Frontal cortex (tissue), 4 donors: ENCODE results near the gene DLL1. TPM values are rescaled to one million over a fixed set of nuclear protein-coding genes. Genes with fewer than 3 reads are reported as not detected.
"Not testable (repeated sequence)": the region's sequence is repeated elsewhere in the genome, so short reads cannot be mapped to it uniquely, and the experiment has no call there.

Experiments used
- DNase-seq, 2 donors: peaks; one replicate each; pipeline ENCODE4 v3.0.0; 2012; ENCODE audit warnings: low spot score in 2 of 2
- FAIRE-seq: peaks from 2 replicates; lab custom pipeline; 2012; peaks lifted over from hg19 to GRCh38; lab: Jason Lieb, UNC
- total RNA-seq: library from RNA; depleted of rRNA; stranded (reverse); fragments of >200 nt; gene quantifications from one replicate; pipeline ENCODE4 v1.2.3, GENCODE V29; 2014
- donor health status: control.
- donor health status: control.
- donor health status: control.

Gene DLL1, protein sequence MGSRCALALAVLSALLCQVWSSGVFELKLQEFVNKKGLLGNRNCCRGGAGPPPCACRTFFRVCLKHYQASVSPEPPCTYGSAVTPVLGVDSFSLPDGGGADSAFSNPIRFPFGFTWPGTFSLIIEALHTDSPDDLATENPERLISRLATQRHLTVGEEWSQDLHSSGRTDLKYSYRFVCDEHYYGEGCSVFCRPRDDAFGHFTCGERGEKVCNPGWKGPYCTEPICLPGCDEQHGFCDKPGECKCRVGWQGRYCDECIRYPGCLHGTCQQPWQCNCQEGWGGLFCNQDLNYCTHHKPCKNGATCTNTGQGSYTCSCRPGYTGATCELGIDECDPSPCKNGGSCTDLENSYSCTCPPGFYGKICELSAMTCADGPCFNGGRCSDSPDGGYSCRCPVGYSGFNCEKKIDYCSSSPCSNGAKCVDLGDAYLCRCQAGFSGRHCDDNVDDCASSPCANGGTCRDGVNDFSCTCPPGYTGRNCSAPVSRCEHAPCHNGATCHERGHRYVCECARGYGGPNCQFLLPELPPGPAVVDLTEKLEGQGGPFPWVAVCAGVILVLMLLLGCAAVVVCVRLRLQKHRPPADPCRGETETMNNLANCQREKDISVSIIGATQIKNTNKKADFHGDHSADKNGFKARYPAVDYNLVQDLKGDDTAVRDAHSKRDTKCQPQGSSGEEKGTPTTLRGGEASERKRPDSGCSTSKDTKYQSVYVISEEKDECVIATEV
- total RNA-seq: 9.0 TPM

GRCh38 chr6:170290296-170291128 is at the start of gene DLL1:
DLL1 (minus strand) TSS chr6:170291078; CDS start chr6:170290139, 939 bp downstream.
- peak; percentile 70 to 84 for DNase-seq
- no peak for FAIRE-seq

DNA sequence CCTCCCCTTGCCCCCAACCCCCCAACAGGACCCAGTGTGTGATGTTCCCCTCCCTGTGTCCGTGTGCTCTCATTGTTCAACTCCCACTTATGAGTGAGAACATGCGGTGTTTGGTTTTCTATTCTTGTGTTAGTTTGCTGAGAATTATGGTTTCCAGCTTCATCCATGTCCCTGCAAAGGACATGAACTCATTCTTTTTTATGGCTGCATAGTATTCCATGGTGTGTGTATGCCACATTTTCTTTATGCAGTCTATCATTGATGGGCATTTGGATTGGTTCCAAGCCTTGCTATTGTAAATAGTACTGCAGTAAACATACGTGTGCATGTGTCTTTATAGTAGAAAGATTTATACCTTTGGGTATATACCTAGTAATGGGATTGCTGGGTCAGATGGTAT is 44.3 kb upstream of the DLL1 start:
- FAIRE-seq, DNase-seq: not testable (repeated sequence)

GRCh38 chr6:170329321-170329720 is 38.4 kb upstream of the DLL1 start:
- FAIRE-seq (no peak), DNase-seq (no peak)

DNA sequence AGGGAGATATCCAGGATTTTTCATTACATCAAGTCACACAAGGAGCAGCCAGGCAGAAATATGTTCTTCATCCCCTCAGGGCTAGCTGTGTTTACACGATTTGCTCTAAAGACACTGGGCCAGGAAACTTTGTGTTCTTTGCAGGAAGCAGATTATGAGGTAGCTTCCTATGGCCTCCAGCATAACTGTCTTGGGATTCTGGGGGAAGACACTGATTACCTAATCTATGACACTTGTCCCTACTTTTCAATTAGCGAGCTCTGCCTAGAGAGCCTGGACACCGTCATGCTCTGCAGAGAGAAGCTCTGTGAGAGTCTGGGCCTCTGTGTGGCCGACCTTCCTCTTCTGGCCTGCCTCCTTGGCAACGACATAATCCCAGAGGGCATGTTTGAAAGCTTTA is 26.8 kb upstream of the DLL1 start:
- DNase-seq (no peak), FAIRE-seq (no peak)

GRCh38 chr6:170317076-170317475 is 26.2 kb upstream of the DLL1 start:
- no peak for DNase-seq
- no peak for FAIRE-seq

DNA sequence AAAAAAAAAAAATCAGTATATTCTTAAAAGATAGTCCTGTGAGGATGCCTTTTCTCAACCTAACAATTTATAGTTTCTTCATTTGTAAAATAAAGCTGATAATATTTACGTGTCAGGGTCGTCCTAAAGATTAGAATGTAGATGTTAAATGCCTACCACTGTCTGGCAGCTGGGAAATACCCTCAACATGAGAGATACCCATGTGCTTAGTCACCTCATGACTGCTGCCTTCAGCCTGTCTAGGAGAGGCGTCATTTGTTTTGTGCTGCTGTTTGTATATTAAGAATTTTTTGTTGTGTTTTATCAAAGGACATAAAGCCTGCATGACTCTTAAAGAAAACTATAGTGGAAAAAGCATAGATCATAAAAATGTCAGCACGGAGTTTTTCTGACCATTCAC is 25.2 kb upstream of the DLL1 start:
- DNase-seq: no peak
- FAIRE-seq: no peak

DNA sequence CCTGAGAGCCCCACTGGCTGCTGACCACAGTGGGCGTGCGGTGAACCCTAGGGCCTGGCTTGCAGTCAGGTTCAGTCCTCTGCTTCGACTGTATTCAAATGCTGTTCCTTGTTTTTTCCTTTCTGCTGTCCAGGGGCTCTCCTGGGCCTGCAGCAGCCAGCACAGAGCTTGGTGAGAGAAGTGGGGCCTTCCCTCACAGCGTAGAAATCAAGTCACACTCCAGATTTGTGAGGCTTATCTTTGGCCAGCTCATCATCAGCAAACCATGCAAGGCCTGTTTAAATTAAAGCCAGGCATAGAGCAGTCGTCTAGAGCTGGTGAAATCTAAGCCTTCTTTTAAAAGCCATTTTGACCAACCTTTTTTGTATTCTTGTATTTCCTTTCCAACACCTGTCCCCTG is 24.1 kb upstream of the DLL1 start:
- FAIRE-seq: no peak

GRCh38 chr6:170313716-170314295 is 22.9 kb upstream of the DLL1 start:
- FAIRE-seq (no peak), DNase-seq (no peak)

More for the DNA sequence above, 24.1 kb upstream of the DLL1 start:
- no peak for DNase-seq

DNA sequence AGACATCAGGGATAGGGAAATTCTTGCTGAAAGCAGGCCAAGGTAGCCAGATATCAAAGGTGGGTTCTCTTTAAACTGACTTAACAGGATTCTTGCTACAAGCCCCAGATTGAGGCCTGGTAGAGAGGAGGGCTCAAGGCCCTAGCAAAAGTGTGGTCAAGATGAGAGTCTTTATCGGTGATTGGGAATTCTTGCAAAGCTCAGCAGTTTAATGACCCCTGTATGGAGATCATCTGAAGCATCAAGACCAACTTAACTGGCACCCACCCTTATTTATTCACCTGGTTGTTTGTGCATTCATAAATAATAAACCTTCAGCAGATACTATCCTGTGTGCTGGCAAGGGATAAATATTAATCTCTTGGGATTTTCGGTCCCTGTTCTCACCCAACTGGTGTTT is 22.0 kb upstream of the DLL1 start:
- DNase-seq: no peak
- FAIRE-seq: no peak

GRCh38 chr6:170311696-170312095 is 20.8 kb upstream of the DLL1 start:
- FAIRE-seq (no peak), DNase-seq (no peak)

DNA sequence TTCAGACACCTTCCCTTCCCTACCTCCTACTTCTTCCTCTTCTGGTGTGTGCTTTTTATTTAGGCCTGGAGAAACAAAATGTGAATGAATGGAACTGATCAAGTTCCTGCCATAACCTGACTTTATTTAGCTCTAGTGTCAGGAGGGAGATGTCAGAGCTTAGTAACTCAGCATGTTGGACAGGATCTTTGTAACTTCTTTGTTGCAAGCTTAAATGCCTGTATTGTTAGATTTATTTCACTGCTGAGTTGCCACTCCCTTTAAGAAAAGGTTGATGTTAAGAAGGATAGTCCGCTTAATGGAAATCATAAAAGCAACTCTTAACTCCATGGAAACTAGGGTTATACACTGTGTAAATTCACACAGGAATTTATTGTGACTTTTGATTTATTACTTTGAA is 17.9 kb upstream of the DLL1 start:
- FAIRE-seq (no peak), DNase-seq (no peak)

DNA sequence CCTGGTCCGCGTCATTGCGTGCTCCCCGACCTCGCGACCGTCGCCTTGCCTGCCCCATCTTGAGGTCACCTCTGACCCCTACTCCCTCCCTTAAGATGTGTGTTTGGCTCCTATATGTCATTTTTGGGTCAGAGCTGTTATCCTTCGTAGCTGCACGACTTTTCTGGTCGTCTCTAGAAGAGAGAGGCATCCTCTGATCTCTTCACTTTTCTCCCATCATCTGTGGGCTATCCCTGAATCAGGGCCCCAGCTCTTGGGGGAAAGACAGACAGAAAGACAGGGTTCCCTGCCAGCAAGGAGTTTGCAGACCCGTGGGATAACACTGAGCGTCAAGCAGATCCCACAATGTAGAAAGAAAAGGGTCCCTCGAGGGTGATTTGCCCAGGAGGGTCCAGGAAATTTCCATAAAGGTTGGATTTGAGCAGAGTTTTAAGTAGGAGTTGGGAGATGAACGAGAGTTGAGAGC is 16.2 kb upstream of the DLL1 start:
- no peak for FAIRE-seq
- no peak for DNase-seq

DNA sequence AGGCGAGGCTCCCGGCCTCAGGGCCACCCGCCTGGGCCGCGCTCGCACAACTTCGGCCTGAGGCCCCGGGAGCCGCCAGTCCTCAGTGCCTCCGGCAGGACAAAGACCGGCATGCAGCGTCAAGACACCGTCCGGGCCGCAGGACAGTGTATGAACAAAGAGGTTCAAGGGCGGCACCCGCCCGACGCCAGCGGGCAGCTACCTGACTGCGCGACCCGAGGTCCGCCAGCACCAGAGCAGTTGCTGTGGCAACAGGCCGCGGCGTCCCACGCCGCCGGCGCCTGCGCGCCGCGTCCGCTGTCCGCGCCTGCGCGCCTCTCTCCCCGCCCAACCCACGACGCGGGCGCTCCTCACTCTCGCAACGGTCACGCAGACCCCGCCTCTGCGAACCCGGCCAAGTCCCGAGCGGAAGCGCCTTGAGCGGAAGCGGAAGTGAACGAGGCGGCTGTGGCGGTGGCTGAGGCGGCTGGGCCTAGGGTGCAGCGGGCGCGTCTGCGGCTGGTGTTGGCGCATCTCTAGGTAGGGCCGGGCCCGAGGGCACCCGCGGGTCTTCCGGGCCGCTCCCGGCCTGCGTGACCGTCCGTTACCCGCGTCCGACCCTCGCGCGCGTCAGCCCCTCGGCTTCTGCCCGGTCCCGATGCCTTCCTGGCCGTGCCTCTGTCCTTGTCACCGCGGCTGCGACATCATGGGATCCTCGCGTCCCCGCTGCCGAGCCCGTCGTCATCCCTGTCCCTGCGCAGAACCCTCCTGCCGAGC is 15.6 kb upstream of the DLL1 start, which contains the start of gene FAM120B:
Gene FAM120B (plus strand): TSS at position 435 of the 756 bp plus-strand sequence. CDS start 10,633 bp downstream, outside the sequence.
- DNase-seq: peak; percentile 98 to 99
- no peak for FAIRE-seq

DNA sequence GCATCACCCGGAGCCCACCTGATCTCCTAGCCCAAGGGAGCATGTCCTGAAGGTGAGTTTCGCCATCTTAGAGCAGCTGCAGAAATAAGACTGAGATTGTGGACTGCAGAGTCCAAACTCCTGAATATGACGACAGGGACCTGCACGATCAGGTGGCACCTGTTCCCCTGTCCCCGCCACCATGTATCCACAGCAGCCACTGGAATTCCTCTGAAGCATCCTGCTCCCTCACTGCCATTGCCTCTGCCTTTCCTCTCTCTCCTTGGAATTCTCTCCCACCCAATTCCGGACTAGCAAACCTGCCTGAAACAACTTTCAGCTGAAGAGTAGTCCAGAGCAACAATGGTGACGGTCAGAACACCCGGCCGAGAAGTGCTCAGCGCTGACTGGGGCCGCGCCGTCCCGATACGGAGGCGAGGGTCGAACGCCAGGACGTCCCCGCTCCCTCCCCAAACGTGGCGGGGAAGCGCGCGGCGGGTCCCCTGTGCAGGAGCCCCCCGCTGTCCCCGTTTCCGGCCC is 15.0 kb upstream of the DLL1 start:
- FAIRE-seq: no peak
- DNase-seq: no peak

- DNase-seq: no peak
- FAIRE-seq: no peak
These were observed 10.3 kb upstream of the DLL1 start for GRCh38 chr6:170301184-170301583.

GRCh38 chr6:170298688-170299087 is 7.8 kb upstream of the DLL1 start:
- DNase-seq (no peak), FAIRE-seq (no peak)

- FAIRE-seq: peak; percentile 67
- no peak for DNase-seq
These were observed 6.9 kb upstream of the DLL1 start for GRCh38 chr6:170297576-170298330.
